CD1c-positive myeloid dendritic cell (primary cell): ENCODE data around the gene NDUFS1.
"Not testable (repeated sequence)": the region's sequence is repeated elsewhere in the genome, so short reads cannot be mapped to it uniquely, and the experiment has no call there.

Source experiments
- DNase-seq: peaks from one replicate; pipeline ENCODE4 v3.0.0-alpha.2; 2016; ENCODE audit errors: extremely low spot score

The NDUFS1 gene

GRCh38 chr2:206162401-206162800, 3.2 kb upstream of the NDUFS1 start:
- not testable (repeated sequence) for DNase-seq

GRCh38 chr2:206160807-206161179, 1.5 kb upstream of the NDUFS1 start:
- DNase-seq = peak; percentile 19

GRCh38 chr2:206160125-206160806, 1.0 kb upstream of the NDUFS1 start:
- peak; percentile 70 for DNase-seq

GRCh38 chr2:206158563-206159345, 490 bp downstream of the NDUFS1 start:
- peak; percentile 1 for DNase-seq

GRCh38 chr2:206157014-206157413, 2.2 kb downstream of the NDUFS1 start:
- DNase-seq = not testable (repeated sequence)

GRCh38 chr2:206154197-206154596, 5.0 kb downstream of the NDUFS1 start:
- no peak for DNase-seq

GRCh38 chr2:206150631-206151030, 8.6 kb downstream of the NDUFS1 start:
- DNase-seq = no peak

GRCh38 chr2:206150168-206150567, 9.1 kb downstream of the NDUFS1 start:
- no peak for DNase-seq

- DNase-seq = no peak
These were observed 9.9 kb downstream of the NDUFS1 start for GRCh38 chr2:206149330-206149729.

- DNase-seq = no peak
These were observed 13.6 kb downstream of the NDUFS1 start for GRCh38 chr2:206145665-206146064.

GRCh38 chr2:206144383-206144782, 14.9 kb downstream of the NDUFS1 start:
- no peak for DNase-seq

GRCh38 chr2:206143451-206143850, 15.8 kb downstream of the NDUFS1 start:
- DNase-seq = no peak

GRCh38 chr2:206127656-206128055, 31.6 kb downstream of the NDUFS1 start:
- no peak for DNase-seq

GRCh38 chr2:206125901-206126300, 33.3 kb downstream of the NDUFS1 start:
- DNase-seq = no peak

- DNase-seq = not testable (repeated sequence)
These were observed 36.7 kb downstream of the NDUFS1 start for GRCh38 chr2:206122569-206122968.

- DNase-seq = no peak
These were observed 43.0 kb downstream of the NDUFS1 start for GRCh38 chr2:206116278-206116677.

GRCh38 chr2:206115026-206115578, 44.1 kb downstream of the NDUFS1 start:
- no peak for DNase-seq

- DNase-seq = no peak
These were observed 46.2 kb downstream of the NDUFS1 start for GRCh38 chr2:206112846-206113547.

- no peak for DNase-seq
These were observed 47.1 kb downstream of the NDUFS1 start for GRCh38 chr2:206112108-206112507.

GRCh38 chr2:206108713-206109112, 50.5 kb downstream of the NDUFS1 start:
- DNase-seq = no peak

- DNase-seq = no peak
These were observed 53.7 kb downstream of the NDUFS1 start for GRCh38 chr2:206105541-206105940.

GRCh38 chr2:206105038-206105437, 54.2 kb downstream of the NDUFS1 start:
- DNase-seq = no peak
